Measurements from ENCODE around the gene CCDC9. TPM values are rescaled to one million over a fixed set of nuclear protein-coding genes. Genes with fewer than 3 reads are reported as not detected.
A peak's percentile ranks its signal among the peaks of the same experiment; 100 is the strongest.
"Not testable (repeated sequence)": the region's sequence is repeated elsewhere in the genome, so short reads cannot be mapped to it uniquely, and the experiment has no call there.

The CCDC9 gene
- polyA plus RNA-seq, 1 donor: 22.5 TPM

DNA sequence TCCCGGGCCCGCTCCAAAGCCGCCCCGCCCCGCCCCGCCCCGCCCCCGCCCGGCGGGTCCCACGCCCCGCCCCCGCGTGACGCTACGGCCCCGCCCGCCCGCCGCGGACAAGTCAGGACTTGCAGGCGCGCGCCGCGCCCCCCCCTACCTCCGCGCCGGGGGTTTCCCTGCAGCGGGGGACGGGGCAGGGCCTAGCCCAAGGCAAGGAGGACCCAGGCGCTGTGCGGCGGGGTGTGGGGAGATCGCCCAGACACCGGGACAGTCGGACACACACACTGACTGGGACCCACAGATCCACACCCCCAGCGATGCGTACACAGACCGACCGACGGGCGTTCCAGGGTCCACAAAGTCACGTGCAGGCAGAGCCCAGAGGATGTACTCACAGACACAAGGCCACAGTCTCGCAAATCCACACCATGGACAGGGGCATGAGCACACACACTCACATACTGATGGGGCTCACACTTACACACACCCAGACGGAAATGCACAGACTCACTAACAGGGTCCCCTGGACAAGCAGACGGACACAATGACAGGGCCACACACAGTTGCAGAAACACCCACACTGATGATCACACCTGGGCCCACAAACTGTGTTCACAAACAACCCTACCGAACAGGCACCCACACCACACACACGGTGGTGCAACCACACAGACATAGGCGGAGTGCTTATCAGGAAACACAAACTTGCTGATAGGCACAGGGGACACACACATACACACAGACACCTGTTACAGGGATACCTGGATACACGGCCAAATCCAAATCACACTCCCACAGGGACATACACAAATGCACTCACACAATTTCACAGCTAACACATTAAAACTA, 24.9 kb upstream of the CCDC9 start:
- DNase-seq: no peak

DNA sequence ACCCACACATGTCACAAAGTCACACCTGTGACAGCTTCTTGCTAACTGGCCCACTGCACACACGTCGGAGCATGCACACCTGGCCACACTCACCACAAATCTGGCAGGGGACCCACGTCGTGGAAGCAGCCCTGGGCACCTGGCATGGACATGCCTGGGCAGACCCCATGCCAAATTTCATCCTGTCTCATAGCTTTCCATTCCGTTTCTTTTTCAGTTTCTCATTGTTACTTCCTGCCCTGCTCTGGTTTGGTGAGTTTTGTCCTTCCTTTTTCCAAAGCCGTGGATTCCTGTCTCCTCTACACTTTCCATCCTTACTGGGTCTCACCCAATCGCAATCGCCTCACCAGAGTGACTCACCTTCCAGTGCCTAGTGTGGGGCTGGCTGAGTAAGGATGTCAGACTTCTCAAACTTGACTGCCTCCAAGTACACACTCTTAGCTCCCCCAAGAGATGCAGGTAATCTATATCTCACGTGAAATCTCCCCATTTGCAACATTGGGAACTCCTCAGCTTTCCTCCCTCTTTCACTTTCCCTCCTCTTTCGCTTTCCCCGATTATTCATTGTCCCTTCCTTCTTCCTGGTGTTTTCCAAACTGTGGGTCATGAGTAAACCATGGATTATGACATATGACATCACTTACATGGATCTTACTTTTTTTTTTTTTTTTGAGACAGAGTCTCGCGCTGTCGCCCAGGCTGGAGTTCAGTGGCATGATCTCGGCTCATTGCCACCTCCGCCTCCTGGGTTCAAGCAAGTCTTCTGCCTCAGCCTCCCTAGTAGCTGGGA, 23.7 kb upstream of the CCDC9 start:
- DNase-seq: no peak

DNA sequence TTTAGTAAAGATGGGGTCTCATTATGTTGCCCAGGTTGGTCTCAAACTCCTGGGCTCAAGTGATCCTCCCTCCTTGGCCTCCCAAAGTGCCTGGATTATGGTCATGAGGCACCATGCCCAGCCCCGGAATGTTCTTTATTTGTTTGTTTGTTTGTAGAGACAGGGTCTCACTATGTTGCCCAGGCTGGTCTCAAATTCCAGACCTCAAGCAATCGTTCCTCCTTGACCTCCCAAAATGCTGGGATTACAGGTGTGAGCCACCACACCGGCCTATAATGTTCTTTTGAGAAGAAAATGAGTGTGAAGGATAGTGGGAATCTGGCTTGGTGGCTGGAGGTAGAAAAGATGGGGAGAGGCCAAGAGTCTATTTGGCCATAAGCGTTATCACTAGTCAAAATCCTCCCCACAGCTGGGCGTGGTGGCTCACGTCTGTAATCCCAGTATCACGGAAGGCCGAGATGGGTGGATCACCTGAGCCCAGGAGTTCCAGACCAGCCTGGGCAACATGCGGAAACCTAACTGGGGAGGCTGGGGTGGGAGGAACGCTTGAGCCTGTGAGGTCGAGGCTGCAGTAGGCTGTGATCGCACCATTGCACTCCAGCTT, 20.2 kb upstream of the CCDC9 start:
- no peak for DNase-seq

DNA sequence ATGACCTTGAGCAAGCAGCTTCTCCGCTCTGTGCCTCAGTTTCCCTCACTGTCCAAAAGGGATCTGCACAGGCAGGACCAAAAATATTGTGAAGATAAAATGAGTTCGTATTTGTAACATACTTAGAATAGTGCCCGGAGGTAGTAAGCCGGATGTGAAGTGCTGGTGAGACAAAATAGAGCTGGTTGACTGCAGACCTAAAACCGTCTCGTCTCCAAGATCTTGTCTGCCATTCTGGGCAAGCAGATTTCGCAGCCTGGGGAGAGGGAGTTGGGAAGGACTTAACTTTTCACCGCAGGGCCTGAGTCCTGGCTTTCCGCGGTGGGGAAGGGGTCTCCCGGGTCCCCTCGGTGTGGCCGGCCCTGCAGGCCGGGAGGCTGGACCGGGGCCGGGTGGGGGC, 17.2 kb upstream of the CCDC9 start:
- no peak for DNase-seq

DNA sequence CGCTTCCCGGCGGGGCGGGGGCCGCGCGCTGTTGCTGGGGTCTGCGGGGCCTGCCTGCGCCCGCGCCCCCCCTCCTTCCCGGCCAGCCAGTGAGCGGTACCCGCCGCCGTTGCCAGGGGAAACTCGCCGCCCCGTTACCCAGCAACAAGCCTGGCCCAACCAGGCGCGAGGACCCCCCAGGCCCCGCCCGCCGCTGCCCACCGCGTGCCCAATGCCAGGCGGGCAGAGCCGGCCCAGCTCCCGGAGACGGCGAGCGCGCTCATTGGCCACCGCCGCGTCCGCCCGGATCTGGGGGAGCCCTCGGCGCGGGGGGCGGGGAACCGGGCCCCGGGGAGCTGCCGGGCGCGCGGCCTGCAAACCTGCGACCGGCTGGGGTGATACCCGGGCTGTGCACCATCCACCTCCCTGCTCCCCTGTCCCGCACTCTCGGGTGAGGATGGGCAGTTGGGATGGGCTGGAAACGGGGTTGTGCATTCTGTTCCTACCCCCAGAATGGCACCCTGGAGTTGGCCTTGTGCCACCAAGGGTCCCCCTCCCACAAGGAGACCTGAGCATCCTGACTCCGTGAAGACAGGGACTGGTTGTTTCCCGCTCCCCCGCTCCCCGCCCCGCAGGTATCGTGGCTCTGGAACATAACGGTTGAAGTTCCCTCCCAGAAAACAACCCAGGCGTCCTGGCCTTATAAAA, 16.6 kb upstream of the CCDC9 start:
- no peak for DNase-seq

DNA sequence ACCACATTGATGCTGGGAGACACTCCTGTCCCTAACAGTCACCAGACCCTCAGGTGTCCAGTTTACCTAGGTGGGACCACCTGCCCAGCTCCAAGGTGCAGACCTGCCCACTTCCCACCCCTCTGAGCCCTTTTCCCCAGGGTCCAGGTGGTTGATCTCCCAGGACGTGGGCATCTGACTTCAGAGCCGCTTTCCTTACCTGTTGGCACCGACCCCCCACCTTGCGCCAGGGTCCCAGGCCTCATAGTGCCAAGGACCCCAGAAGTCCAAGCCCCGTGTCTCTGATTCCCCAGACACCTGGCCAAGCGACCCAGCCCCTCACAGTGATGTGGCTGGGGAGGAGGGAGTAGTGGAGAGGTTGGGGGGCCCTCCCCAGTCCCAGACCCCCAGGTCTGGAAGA, 15.8 kb upstream of the CCDC9 start:
- no peak for DNase-seq

DNA sequence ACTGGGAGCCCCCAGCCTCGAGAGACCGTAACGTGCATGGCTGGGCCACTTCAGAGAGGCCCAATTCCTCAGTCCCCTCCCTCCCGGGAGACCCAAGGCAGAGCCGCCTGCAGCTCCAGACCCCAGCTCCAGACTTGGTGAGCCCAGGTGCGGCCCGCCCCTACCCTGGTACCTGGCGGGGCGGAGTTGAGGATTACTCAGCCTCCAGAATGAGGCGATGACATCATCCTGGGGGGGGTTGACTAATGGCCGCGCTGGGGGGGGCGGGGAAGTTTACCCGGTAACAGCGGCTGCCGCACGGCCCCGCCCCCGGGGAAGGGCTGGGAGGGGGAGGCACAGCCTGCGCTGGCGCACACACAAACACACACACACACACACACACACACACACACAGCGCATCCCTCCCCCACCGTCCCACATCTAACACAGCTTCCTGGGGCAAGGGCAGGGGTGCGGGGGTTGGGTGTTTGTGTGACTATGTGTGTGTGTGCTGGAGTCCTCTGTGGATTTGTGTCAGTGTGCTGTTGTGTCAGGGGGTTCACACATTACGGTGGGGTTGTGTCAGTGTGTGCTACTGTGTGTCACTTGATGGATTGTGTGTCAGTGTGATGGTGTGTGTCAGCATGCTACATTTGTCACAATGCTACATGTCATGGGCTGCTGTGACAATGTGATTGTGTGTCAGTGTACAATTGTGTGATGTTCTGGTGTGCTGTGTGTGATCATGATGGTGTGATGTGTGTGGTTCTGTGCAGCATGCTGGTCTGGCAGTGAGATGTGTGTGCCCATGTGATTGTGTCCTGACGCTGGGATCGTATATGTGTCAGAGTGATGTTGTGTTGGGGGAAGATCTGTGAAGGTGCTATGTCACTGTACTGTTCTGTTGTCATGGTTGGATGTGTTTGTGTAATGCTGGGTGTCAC, 15.1 kb upstream of the CCDC9 start:
- no peak for DNase-seq

DNA sequence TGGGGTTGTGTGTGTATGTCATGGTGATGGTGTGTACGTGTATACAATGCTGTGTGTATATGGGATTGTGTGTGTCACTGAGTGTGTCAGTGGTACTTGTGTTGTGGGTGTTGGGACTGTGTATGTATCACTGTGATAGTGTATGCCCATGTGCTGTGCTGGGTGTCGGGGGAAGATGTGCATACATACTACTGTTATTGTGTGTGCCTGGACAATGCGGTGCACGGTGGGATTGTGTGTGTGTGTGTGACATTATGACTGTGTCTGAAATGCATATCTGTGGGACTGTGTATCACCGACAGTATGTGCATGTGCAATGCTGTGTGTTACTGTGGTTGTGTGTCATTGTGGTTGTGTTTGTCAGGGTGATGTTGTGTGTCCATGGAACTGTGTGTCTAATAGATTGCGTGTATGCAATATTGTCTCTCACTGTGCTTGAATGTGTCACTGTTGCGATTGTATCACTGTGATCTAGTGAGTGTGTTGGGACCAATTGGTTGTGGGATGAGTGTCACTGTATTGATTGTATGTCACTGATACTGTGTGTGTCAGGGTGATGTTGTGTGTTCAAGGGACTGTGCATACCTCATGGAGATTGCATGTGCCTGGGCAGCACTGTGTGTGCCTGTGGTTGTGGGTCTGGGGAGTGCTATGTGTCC, 14.3 kb upstream of the CCDC9 start:
- DNase-seq: no peak

DNA sequence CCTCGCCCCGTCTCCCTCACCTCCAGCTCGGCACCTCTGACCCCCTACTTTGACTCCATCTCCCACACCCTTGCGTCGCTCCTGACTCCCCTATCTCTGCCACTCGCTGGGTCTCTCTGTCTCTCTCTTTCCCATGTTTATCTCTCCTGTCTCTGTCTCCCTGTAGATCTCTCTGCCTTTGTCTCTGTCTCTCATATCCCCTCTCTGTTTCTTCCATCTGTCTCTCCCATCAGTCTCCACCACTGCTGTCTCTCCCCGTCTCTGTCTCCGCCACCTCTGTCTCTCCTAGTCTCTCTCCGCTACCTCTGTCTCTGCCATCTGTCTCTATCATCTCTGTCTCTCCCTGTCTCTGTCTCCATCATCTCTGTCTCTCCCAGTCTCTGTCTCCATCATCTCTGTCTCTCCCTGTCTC, 13.0 kb upstream of the CCDC9 start:
- DNase-seq: no peak

DNA sequence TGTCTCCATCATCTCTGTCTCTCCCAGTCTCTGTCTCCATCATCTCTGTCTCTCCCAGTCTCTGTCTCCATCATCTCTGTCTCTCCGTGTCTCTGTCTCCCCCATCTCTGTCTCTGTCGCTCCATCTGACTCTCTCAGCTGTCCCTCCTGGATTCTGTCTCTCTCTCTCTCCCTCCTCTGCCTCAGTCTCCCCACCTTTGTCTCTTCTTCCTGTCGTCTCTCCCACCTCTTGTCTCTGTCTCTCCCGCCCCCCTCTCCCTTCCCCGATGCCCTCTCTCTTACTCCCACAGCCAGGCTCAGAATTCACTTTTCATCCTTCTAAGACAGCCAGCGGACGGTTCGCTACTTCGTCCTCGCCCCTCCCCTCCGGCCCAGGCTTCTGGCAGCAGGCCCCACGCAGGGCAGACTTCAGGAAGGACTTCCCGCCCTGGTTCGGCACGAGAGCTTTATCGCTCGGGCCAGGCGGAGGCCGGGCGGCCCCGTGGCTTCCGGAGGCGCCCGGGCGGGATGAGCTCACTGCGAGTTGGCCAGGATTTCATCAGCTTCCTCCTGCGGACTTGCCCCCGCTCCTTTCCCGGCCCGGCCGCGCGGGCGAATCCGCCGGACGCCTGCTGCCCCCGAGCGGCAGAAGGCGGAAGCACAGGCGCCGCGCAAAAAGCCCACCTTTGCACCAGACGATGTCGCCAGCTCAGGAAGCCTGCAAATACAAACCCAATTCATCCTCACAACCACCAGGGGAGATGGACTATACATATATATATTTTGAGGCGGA, 12.4 kb upstream of the CCDC9 start:
- DNase-seq: peak; percentile 87

DNA sequence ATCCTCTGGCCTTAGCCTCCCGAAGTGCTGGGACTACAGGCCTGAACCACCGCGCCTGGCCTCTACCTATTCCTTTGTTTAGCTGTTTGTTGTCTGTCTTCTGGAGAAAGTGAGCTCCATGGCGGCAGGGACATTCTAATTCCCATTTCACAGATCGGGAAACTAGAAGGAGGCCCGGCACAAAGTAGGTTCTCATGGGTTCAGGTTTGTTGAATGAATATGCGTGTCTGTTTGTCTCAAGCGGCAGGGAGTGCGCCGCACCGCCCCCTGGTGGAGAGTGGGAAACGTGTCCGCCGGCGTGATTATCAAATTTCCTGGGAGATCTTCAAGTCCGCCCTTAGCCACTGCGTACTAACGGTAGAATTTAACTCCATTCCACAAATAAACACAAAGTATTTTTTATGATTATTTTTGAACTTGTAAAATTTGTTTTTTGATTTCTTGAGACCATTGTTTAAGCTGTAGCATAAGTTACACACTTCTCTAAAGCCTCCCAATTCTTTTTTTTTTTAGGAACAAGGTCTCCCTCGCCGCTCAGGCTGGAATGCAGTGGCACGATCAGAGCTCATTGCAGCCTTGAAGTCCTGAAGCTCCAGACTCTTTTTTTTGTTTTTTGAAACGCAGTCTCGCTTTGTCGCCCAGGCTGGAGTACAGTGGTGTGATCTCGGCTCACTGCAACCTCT, 8.9 kb upstream of the CCDC9 start:
- peak; percentile 82 for DNase-seq

DNA sequence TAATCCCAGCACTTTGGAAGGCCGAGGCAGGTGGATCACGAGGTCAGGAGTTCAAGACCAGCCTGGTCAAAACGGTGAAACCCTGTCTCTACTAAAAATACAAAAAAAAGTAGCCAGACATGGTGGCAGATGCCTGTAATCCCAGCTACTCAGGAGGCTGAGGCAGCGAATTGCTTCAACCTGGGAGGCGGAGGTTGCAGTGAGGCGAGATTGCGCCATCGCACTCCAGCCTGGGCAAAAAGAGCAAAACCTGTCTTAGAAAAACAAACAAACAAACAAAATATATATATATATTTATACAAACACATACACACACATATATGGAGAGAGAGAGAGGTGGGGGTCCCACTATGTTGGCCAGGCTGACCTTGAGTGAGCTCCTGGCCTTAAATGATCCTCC, 3.3 kb upstream of the CCDC9 start:
- not testable (repeated sequence) for DNase-seq

DNA sequence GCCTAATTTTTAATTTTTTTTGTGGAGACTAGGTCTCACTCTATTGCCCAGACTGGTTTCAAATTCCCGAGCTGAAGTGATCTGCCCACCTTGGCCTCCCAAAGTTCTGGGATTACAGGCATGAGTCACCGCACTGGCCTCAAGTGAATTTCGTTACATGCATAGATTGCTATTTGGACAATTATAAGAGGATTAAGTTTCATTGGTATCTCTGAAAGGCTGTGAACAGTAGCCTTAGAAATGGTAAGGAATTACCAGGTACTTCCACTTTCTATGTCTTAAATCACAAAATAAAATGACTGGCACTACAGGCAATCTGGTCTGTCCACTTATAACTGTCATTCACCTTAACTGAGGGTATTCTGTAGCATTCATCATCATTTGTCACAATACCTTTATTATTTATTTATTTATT, 2.9 kb upstream of the CCDC9 start:
- no peak for DNase-seq

DNA sequence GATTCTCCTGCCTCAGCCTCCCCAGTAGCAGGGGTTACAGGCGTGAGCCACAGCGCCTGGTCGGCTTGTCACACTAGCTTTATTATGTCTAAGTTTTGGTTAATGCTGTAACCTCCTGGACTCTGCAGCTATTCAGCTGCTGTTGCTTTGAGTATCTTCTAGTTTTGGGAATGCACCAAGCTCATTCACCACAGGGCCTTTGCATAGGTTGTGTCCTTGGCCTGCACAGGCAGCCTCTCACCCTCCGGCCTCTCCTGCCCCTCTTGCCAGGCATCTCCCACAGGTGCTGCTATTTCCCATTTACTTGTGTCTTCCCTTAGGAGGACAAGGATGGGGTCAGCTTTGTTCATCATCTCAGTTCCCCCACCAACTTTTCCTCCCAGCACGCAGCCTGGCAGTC, 2.4 kb upstream of the CCDC9 start:
- DNase-seq: no peak

DNA sequence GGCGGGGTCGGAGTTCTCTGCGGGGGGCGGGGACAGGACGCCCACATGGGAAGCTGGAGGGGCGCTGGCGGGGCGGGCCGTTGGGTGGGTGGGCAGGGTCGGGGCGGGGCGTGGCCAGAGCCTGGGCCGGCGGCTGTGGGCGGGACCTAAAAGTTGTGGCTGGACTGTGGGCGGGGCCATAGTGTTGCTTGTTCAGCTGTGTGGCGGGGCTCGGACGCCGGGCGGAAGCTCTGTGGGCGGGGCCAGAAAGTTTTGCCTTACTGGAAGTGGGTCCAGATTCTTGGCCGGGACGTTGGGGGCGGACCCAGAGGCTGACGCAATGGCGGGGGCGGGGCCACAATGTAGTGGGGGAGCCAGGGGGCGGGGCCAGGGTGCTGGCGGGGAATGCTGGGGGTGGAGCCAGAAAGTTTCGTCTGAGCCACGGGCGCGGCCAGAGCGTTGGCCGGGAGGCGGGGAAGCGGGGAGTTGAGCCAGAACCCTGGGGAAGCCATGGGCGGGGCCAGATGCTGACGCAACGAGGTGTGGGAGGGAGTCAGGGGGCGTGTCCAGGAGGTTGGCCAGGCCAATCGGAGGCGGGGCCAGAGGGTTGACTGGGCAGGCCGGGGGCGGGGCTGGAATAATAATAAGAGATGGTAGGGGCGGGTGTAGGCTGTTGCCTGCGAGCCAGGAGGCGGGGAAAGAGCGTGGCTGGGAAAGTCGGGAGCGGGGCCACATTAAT, 527 bp downstream of the CCDC9 start:
- DNase-seq: peak; percentile 99

DNA sequence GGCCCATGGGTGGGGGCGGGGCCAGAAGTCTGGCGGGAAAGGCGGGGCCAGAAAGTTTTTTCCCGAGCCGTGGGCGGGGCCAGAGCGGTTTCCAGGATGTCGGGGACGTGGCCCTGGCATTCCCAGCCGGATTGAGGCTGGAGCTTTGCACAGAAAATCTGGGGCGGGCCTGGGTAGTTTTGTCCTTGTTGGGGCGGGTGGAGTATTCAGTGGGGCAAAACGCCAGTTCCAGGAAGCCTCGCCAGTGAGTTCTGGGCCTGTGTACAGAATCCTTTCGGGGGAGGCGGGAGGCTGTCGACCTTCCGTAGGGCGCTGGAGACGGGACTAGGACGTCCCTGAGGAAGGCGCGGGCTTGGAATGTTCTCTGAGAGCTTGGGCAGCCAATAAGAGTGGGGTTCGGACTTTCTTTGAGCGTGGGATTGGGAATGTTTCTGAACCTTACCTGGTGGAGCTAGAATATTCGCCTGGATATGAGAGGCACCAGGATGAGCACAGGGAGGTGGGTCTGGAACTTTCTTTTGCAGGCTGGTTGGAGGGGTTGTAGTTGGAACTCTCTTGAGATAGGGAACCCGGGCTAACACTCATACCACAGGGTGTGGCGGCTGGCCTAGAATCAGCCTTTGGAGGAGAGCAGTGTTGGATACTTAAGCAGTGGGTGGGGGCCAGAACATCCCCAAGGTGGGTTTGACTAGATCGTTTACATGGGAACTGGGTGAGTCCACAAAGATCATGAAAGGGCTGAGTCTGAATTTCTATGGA, 1.3 kb downstream of the CCDC9 start:
- no peak for DNase-seq

DNA sequence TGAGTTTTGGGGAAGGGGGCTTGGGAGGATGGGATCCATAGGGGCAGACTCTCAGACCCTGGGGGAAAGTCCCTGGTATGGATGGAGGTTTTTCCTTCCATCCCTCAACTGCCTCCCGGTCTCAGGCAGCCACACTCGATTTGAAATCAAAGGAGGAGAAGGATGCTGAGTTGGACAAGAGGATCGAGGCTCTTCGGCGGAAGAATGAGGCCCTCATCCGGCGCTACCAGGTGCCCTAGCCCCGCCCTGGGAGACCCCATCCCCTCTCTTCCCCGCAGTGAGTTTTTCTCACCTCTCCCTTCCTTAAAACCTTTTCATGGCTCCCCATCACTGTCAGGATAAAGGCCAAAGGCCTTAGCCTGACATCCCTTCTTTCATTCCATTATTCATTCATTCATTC, 2.1 kb downstream of the CCDC9 start:
- no peak for DNase-seq
